Measurements from ENCODE around the gene HERC3.

HERC3 gene

DNA sequence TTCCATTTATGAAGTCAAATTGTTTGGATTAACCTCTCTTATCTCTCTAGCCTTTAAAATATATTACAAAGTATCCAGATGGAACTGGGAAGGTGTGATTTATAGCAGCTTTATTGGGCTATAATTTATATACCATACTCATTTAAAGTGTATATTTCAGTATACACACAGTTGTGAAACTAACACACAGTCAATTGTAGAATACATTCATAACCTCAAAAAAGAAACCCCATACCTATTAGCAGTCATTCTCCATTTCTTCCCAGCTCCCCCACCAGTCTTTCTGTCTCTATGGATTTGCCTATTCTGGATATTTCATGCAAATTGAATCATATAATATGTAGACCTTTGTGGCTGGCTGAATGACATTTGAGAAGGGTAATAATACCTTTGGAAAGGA, 112.9 kb downstream of the HERC3 start:
- Histone ChIP-seq H2BK12ac (ENCODE audit: low read length) (no peak overlapping the region), H3K4me1 (ENCODE audit: control insufficient read depth in 1 of 2, insufficient read depth in 2 of 2, low read length in 2 of 2) (no peaks in the 10 kb centered on the region), H2AK5ac (ENCODE audit: low read length) (no peak overlapping the region), H3K14ac (ENCODE audit: low read length) (no peak overlapping the region), H3K36me3 (ENCODE audit: control insufficient read depth in 1 of 2, insufficient read depth in 2 of 2, low read length in 2 of 2) (no peaks in the 10 kb centered on the region), H3K27ac (ENCODE audit: low read depth, low read length) (no peak overlapping the region), H3K4ac (ENCODE audit: low read depth, low read length) (no peak overlapping the region), H4K91ac (ENCODE audit: low read depth, low read length) (no peak overlapping the region), H2BK120ac (ENCODE audit: insufficient read depth, low read length, poor library complexity) (no peak overlapping the region), H3K27me3 (ENCODE audit: insufficient read depth, low read length) (no peaks in the 10 kb centered on the region), H3K23ac (ENCODE audit: low read length) (no peak overlapping the region), H2BK5ac (ENCODE audit: low read depth, low read length, poor library complexity) (no peak overlapping the region), H3K18ac (ENCODE audit: low read length) (no peak overlapping the region), H3K79me1 (ENCODE audit: low read length) (no peaks in the 10 kb centered on the region), H3K4me3 (ENCODE audit: low read depth, low read length) (no peak overlapping the region), H3K9me3 (ENCODE audit: insufficient read depth, low read depth, low read length) (no peaks in the 10 kb centered on the region), H2AFZ (ENCODE audit: insufficient read depth, low read length, poor library complexity) (no peak overlapping the region), H3K4me2 (ENCODE audit: low read length) (no peak overlapping the region), H3K79me2 (ENCODE audit: control insufficient read depth, insufficient read depth, low read length, poor library complexity) (no peaks in the 10 kb centered on the region), H4K12ac (ENCODE audit: low read depth, low read length) (no peak overlapping the region), H3K9ac (ENCODE audit: low read length) (no peak overlapping the region), H4K8ac (ENCODE audit: low read depth, low read length) (no peak overlapping the region)
- DNase-seq: no peak

DNA sequence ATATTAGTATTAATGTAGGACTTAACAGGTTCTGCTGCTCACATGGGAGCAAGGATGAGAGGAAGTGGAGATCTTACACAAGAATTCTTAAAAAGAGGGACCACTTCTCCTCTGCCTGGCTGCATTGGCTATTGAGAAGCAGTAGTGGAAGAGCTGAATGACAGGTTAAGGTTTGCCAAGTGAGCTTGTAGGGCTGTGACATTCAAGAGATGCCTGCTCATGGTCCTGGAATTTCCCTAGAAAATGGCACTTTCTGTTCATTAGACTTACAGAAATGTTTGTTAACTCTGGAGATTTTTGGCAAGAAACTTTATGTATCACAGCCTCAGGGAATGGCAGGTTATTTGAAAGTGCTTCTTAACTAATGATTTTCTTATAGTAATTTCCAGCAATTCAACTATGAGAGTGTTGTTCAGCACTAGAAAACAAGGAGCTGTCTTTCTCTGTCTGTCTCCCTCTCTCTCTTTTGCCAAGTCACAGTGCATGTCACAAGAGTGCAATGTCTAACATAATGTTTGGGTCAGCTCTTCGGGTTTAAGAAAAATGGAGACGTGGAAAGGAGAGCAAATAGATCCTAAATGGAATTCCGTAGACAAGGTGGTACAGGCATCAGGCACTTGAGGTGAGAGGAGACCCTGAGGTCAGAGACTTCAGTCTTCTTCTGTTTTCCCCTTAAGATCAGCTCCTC, 113.7 kb downstream of the HERC3 start:
- no peak overlapping the region for H3K27ac ChIP-seq (ENCODE audit: low read depth, low read length)
- no peak overlapping the region for H3K4me3 ChIP-seq (ENCODE audit: low read depth, low read length)
- H3K27me3 ChIP-seq (ENCODE audit: insufficient read depth, low read length): no peaks in the 10 kb centered on the region
- H3K9ac ChIP-seq (ENCODE audit: low read length): no peak overlapping the region
- no peaks in the 10 kb centered on the region for H3K9me3 ChIP-seq (ENCODE audit: insufficient read depth, low read depth, low read length)
- H3K4me2 ChIP-seq (ENCODE audit: low read length): no peak overlapping the region
- WGBS (ENCODE audit: extremely low coverage, insufficient coverage, insufficient read length): no CpG with 5 or more reads among the region's 3 CpGs
- no peaks in the 10 kb centered on the region for H3K79me1 ChIP-seq (ENCODE audit: low read length)
- no peak overlapping the region for H3K4ac ChIP-seq (ENCODE audit: low read depth, low read length)
- H2BK12ac ChIP-seq (ENCODE audit: low read length): no peak overlapping the region
- H3K23ac ChIP-seq (ENCODE audit: low read length): no peak overlapping the region
- H3K36me3 ChIP-seq (ENCODE audit: control insufficient read depth in 1 of 2, insufficient read depth in 2 of 2, low read length in 2 of 2): no peaks in the 10 kb centered on the region
- H4K8ac ChIP-seq (ENCODE audit: low read depth, low read length): no peak overlapping the region
- H3K4me1 ChIP-seq (ENCODE audit: control insufficient read depth in 1 of 2, insufficient read depth in 2 of 2, low read length in 2 of 2): no peaks in the 10 kb centered on the region
- no peak overlapping the region for H4K12ac ChIP-seq (ENCODE audit: low read depth, low read length)
- H3K14ac ChIP-seq (ENCODE audit: low read length): no peak overlapping the region
- no peak overlapping the region for H4K91ac ChIP-seq (ENCODE audit: low read depth, low read length)
- H2AFZ ChIP-seq (ENCODE audit: insufficient read depth, low read length, poor library complexity): no peak overlapping the region
- no peaks in the 10 kb centered on the region for H3K79me2 ChIP-seq (ENCODE audit: control insufficient read depth, insufficient read depth, low read length, poor library complexity)
- DNase-seq: peak in 1 of 2 donors; percentile 28
- H3K18ac ChIP-seq (ENCODE audit: low read length): no peak overlapping the region
- H2AK5ac ChIP-seq (ENCODE audit: low read length): no peak overlapping the region
- H2BK5ac ChIP-seq (ENCODE audit: low read depth, low read length, poor library complexity): no peak overlapping the region
- no peak overlapping the region for H2BK120ac ChIP-seq (ENCODE audit: insufficient read depth, low read length, poor library complexity)

DNA sequence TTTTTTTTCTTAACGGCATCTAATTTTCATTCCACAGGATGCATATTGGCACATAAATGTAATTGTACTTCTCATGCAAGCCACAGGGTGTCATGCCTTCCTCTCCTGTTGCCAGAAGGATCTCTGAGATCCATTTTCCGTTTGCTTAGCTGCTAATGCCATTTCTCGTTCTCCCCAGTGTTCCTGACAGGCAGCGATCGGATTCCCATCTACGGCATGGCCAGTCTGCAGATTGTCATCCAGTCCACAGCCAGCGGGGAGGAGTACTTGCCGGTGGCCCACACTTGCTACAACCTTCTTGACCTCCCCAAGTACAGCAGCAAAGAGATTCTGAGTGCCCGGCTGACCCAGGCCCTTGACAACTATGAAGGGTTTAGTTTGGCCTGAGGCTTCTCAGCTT, 114.3 kb downstream of the HERC3 start:
- H3K18ac ChIP-seq (ENCODE audit: low read length): no peak overlapping the region

DNA sequence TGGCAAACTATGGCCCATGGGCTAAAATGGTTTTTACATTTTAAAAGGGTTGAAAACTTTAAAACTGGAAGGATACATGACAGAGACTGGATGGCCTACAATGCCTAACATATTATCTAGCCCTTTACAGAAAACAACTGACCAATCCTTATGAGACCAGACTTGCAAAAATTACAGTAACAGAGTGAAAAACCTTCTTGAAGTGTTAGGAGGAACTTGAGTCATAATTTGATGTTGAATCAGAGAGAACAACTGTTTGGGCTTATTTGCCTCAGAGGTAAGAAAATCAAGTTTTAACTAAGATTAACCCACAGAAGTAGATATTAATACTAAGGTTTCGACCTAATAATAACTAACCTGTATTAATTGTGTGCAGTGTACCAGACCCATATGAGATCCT, 117.7 kb downstream of the HERC3 start:
- no peak overlapping the region for H2BK5ac ChIP-seq (ENCODE audit: low read depth, low read length, poor library complexity)
- no peak overlapping the region for H2BK12ac ChIP-seq (ENCODE audit: low read length)
- H3K9me3 ChIP-seq (ENCODE audit: insufficient read depth, low read depth, low read length): no peaks in the 10 kb centered on the region
- H3K9ac ChIP-seq (ENCODE audit: low read length): no peak overlapping the region
- H3K27ac ChIP-seq (ENCODE audit: low read depth, low read length): no peak overlapping the region
- no peak for DNase-seq
- no peak overlapping the region for H4K12ac ChIP-seq (ENCODE audit: low read depth, low read length)
- H3K4me2 ChIP-seq (ENCODE audit: low read length): no peak overlapping the region
- H3K36me3 ChIP-seq (ENCODE audit: control insufficient read depth in 1 of 2, insufficient read depth in 2 of 2, low read length in 2 of 2): no peaks in the 10 kb centered on the region
- H3K79me1 ChIP-seq (ENCODE audit: low read length): no peaks in the 10 kb centered on the region
- WGBS (ENCODE audit: extremely low coverage, insufficient coverage, insufficient read length): no CpG with 5 or more reads among the region's 1 CpG
- H3K14ac ChIP-seq (ENCODE audit: low read length): no peak overlapping the region
- no peak overlapping the region for H3K23ac ChIP-seq (ENCODE audit: low read length)
- no peaks in the 10 kb centered on the region for H3K27me3 ChIP-seq (ENCODE audit: insufficient read depth, low read length)
- H3K4ac ChIP-seq (ENCODE audit: low read depth, low read length): no peak overlapping the region
- H2BK120ac ChIP-seq (ENCODE audit: insufficient read depth, low read length, poor library complexity): no peak overlapping the region
- no peak overlapping the region for H4K91ac ChIP-seq (ENCODE audit: low read depth, low read length)
- no peak overlapping the region for H3K4me3 ChIP-seq (ENCODE audit: low read depth, low read length)
- H4K8ac ChIP-seq (ENCODE audit: low read depth, low read length): no peak overlapping the region
- H3K79me2 ChIP-seq (ENCODE audit: control insufficient read depth, insufficient read depth, low read length, poor library complexity): no peaks in the 10 kb centered on the region
- no peaks in the 10 kb centered on the region for H3K4me1 ChIP-seq (ENCODE audit: control insufficient read depth in 1 of 2, insufficient read depth in 2 of 2, low read length in 2 of 2)
- no peak overlapping the region for H2AK5ac ChIP-seq (ENCODE audit: low read length)
- no peak overlapping the region for H2AFZ ChIP-seq (ENCODE audit: insufficient read depth, low read length, poor library complexity)
- no peak overlapping the region for H3K18ac ChIP-seq (ENCODE audit: low read length)

More for the DNA sequence above, 114.3 kb downstream of the HERC3 start:
- Histone ChIP-seq H3K27me3 (ENCODE audit: insufficient read depth, low read length) (no peaks in the 10 kb centered on the region), H2BK120ac (ENCODE audit: insufficient read depth, low read length, poor library complexity) (no peak overlapping the region), H3K9ac (ENCODE audit: low read length) (no peak overlapping the region), H3K23ac (ENCODE audit: low read length) (no peak overlapping the region), H2AFZ (ENCODE audit: insufficient read depth, low read length, poor library complexity) (no peak overlapping the region), H2BK5ac (ENCODE audit: low read depth, low read length, poor library complexity) (no peak overlapping the region), H4K91ac (ENCODE audit: low read depth, low read length) (no peak overlapping the region), H4K8ac (ENCODE audit: low read depth, low read length) (no peak overlapping the region), H3K27ac (ENCODE audit: low read depth, low read length) (no peak overlapping the region), H3K4me1 (ENCODE audit: control insufficient read depth in 1 of 2, insufficient read depth in 2 of 2, low read length in 2 of 2) (no peaks in the 10 kb centered on the region), H3K9me3 (ENCODE audit: insufficient read depth, low read depth, low read length) (no peaks in the 10 kb centered on the region), H3K4ac (ENCODE audit: low read depth, low read length) (no peak overlapping the region), H3K14ac (ENCODE audit: low read length) (no peak overlapping the region), H2AK5ac (ENCODE audit: low read length) (no peak overlapping the region), H3K79me2 (ENCODE audit: control insufficient read depth, insufficient read depth, low read length, poor library complexity) (no peaks in the 10 kb centered on the region), H3K4me2 (ENCODE audit: low read length) (no peak overlapping the region), H2BK12ac (ENCODE audit: low read length) (no peak overlapping the region), H3K36me3 (ENCODE audit: control insufficient read depth in 1 of 2, insufficient read depth in 2 of 2, low read length in 2 of 2) (no peaks in the 10 kb centered on the region), H4K12ac (ENCODE audit: low read depth, low read length) (no peak overlapping the region), H3K79me1 (ENCODE audit: low read length) (no peaks in the 10 kb centered on the region), H3K4me3 (ENCODE audit: low read depth, low read length) (no peak overlapping the region)
- peak in 1 of 2 donors; percentile 21 for DNase-seq
- WGBS (ENCODE audit: extremely low coverage, insufficient coverage, insufficient read length): no CpG with 5 or more reads among the region's 9 CpGs

Data from trophoblast cell (in vitro differentiated cells and primary cell).